AG04449 (cell line): ENCODE measurements around the gene TTLL11.

Source experiments
- CTCF ChIA-PET: fragments of 350-600 bp; formaldehyde crosslinking; extraction: SDS; loops from one replicate; lab custom pipeline; 2021; ENCODE audit warnings: antibody characterized with exemption; lab: Yijun Ruan, JAX
- POLR2A ChIA-PET: fragments of 400-600, 350-600 bp; formaldehyde crosslinking; extraction: SDS; loops from one replicate; lab custom pipeline; 2020; ENCODE audit warnings: antibody characterized with exemption, inconsistent platforms; lab: Yijun Ruan, JAX
- DNase-seq: peaks from one replicate; pipeline ENCODE4 v3.0.0-alpha.2; 2010; ENCODE audit warnings: low read depth, low spot score
- H3K4me3 ChIP-seq: 2 replicates; pipeline ENCODE4 v1.5.1; 2011; ENCODE audit warnings: low read depth, mild to moderate bottlenecking, control low read depth, low read length
- TF ChIP-seq, protein P1 (sequence below): IDR thresholded peaks from one replicate; pipeline ENCODE4 v1.5.1; 2011; ENCODE audit warnings: mild to moderate bottlenecking, moderate library complexity, low read length, control low read depth, inconsistent platforms; ENCODE audit not compliant: insufficient read depth; ENCODE audit errors: missing control alignments

Gene TTLL11

DNA sequence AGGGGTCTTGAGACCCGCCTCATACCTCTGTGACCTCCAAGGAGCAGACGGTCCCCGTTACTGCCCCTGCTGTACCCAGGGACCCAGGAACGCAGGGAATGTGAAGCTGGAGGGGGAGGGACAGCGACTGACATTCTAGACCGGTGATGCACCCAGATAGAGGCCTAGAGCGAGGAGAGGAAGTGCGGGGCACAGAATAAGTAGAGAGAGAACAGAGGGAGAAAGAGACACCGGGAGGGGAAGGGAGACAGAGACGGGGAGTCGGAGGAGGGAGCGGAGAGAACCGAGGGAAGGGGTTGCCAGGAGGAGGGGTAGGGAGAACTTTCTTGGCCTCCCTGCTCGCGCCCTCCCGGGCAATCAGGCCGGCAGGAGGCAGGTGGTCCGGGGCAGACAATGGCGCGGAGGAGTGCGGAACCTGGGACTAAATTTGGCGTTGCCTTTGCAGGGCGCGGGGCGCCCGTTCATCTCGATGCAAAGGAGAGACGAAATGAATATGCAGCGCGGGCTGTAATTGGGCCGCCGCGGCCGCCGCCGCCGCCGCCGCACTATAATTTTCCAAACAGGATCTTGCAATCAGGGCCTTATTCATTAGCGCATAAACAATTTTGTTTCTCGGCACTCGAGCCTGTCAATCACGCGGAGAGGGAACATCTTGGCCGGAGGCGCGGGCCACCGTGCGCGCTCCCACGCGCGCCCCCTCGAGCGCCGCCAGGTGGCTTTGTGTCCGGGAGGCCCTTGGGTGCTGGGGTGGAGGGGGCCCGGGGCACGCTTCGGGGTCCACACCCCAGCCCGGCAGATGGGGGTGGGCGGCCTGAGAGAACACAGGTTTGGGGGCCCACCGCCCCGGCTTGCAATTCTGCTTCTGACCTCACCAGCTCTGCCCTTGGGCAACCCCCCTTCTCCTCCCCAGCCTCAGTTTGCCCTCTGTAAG lies 33.5 kb upstream of the TTLL11 start:
- ChIA-PET CTCF (interaction anchor here (0.6 to 24.0 kb wide), 39 partner anchors 9 to 683 kb away, joined by 3 to 831 read pairs (median 5); partner anchors contain the start of genes MRRF, RBM18 and TTLL11), POLR2A (interaction anchor here (0.6 to 2.1 kb wide), 4 partner anchors 27 to 817 kb away, joined by 3 to 9 read pairs (median 3); no protein-coding TSS in a partner anchor)
- DNase-seq: no peak
- peak overlapping the region; percentile 44 for H3K4me3 ChIP-seq
- TF ChIP-seq, protein P1, sequence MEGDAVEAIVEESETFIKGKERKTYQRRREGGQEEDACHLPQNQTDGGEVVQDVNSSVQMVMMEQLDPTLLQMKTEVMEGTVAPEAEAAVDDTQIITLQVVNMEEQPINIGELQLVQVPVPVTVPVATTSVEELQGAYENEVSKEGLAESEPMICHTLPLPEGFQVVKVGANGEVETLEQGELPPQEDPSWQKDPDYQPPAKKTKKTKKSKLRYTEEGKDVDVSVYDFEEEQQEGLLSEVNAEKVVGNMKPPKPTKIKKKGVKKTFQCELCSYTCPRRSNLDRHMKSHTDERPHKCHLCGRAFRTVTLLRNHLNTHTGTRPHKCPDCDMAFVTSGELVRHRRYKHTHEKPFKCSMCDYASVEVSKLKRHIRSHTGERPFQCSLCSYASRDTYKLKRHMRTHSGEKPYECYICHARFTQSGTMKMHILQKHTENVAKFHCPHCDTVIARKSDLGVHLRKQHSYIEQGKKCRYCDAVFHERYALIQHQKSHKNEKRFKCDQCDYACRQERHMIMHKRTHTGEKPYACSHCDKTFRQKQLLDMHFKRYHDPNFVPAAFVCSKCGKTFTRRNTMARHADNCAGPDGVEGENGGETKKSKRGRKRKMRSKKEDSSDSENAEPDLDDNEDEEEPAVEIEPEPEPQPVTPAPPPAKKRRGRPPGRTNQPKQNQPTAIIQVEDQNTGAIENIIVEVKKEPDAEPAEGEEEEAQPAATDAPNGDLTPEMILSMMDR: peak; percentile 11

DNA sequence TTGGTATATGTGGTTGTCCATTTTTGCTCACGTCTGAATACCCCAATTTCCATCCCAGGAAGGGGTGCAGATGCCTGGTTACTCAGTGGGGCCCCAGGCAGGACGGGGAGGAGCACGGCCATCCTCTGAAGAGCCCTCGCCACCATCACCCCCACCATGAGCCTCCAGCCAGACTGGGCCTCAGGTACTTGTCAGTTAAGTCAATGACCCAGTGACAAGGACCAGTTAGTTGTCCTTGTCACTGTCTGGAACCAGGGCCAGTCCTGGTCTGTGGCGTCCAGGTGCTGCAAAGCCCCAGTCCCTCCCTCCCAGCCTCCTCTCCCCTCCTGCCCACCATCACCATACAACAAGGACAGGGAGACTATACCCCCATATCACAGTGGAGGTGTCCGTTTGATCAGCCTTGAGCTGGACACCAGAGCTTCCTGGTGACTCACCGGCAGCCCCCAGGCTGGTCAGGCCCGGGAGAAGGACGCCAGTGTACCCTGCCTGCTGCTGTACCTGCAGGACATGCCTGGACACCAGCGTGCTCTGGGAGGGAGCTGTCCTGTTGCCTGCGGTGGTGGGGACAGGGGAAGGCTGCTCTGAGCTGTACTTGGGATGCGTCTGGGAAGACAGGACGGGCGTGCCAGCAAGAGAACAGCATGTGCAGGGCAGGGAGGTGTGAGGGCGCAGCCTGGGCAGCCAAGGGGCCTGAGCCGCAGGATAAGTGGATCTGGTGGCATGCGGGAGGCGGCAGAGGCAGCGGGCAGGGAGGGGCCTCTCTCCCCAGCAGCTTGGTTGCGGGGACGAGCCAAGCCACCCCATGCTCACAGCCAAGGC lies 32.6 kb upstream of the TTLL11 start:
- TF ChIP-seq, protein P1: no peak
- H3K4me3 ChIP-seq: peak overlapping the region; percentile 44
- no peak for DNase-seq
- ChIA-PET POLR2A (interaction anchor here (0.8 to 2.1 kb wide), 3 partner anchors 26 to 328 kb away, joined by 3 to 9 read pairs (median 3); no protein-coding TSS in a partner anchor), CTCF (interaction anchor here (0.6 to 24.0 kb wide), 61 partner anchors 10 to 1224 kb away, joined by 3 to 831 read pairs (median 6); partner anchors contain the start of genes MORN5, MRRF, NDUFA8 and RBM18)

DNA sequence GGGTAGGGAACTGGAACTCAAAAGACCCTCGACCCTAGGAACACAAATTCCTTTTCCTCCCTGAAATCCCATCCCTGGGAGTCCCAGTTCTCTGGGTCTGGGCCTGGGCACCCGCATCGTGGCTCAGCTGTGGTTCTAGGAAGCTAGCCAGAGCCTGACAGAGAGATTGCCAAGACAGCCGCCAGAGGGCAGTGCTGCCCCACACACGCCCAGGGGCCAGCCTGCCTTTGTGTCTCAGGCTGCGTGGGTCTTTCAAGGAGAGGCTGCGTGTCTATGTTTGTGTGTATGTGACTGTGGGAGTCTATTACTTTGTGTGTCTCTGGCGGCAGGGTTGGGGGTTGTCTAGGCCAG lies 32.0 kb upstream of the TTLL11 start:
- DNase-seq: peak; percentile 17
- ChIA-PET POLR2A (interaction anchor here (1.5 to 2.1 kb wide), 2 partner anchors 26 to 225 kb away, joined by 3 to 9 read pairs; no protein-coding TSS in a partner anchor), CTCF (interaction anchor here (0.7 to 24.0 kb wide), 58 partner anchors 10 to 1225 kb away, joined by 3 to 831 read pairs (median 6); partner anchors contain the start of genes MORN5, MRRF, NDUFA8 and RBM18)
- TF ChIP-seq, protein P1: peak; percentile 93
- no peak overlapping the region for H3K4me3 ChIP-seq

DNA sequence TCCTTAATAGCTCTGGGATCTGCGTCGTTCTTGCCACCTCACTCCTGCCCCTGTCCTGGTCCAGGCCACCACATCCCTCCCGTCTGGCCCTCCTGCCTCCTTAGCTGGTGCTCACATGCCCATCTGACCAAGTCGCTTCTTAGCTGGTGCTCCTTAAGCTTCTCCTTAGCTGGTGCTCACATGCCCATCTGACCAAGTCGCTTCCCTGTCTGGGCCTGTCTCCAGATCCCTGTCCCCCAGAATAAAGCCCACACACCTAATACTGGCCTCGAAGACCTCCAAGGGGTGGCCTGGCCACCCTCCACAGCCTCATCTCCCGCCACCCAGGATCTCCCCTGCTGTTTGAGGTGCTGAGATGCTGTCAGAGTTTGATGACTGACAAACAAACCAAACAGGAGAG lies 31.4 kb upstream of the TTLL11 start:
- TF ChIP-seq, protein P1: no peak
- CTCF ChIA-PET: interaction anchor here (0.6 to 24.0 kb wide), 59 partner anchors 10 to 1225 kb away, joined by 3 to 831 read pairs (median 6); partner anchors contain the start of genes MORN5, MRRF, NDUFA8 and PDCL
- DNase-seq: no peak
- POLR2A ChIA-PET: interaction anchor here (2.1 kb wide), 1 partner anchor 226 kb away, joined by 9 read pairs; no protein-coding TSS in a partner anchor
- H3K4me3 ChIP-seq: no peak overlapping the region

DNA sequence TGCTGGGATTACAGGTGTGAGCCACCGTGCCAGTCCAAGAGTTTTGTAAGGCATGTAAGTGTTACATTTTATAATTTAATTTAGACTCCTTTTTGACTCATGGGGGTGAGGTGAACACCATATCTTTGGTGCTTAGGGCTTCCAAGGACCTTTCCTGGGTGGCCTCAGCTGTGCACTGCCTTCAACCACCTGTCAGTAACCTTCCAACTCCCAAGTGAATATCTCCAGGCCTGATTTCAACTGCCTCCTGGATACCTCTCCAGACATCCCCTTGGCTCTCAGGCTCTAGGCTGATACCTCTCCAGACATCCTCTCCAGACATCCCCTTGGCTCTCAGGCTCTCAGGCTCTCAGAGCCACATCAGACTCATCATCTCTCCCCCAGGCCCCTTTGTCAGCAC lies 30.9 kb upstream of the TTLL11 start:
- ChIA-PET POLR2A (interaction anchor here (1.0 kb wide), 1 partner anchor 25 kb away, joined by 4 read pairs; no protein-coding TSS in a partner anchor), CTCF (interaction anchor here (0.6 to 24.0 kb wide), 49 partner anchors 9 to 1226 kb away, joined by 3 to 831 read pairs (median 6); partner anchors contain the start of genes MORN5, MRRF, NDUFA8 and PDCL)
- no peak for DNase-seq
- no peak overlapping the region for H3K4me3 ChIP-seq
- TF ChIP-seq, protein P1: no peak
